GM20431 (cell line): ENCODE results near the gene FAF1.
"Not testable (repeated sequence)": the region's sequence is repeated elsewhere in the genome, so short reads cannot be mapped to it uniquely, and the experiment has no call there.

ENCODE experiments used
- in situ Hi-C: fragments of 300-500 bp; cut with MseI, MboI; formaldehyde crosslinking; loops from one replicate; pipeline ENCODE4 v1.15.0; 2020; ENCODE audit warnings: low sequenced_read_pairs; ENCODE audit not compliant: unreplicated experiment

The FAF1 gene

GRCh38 chr1:50812346-50812745 lies 147.7 kb downstream of the FAF1 start:
- in situ Hi-C loops = no loop called here

DNA sequence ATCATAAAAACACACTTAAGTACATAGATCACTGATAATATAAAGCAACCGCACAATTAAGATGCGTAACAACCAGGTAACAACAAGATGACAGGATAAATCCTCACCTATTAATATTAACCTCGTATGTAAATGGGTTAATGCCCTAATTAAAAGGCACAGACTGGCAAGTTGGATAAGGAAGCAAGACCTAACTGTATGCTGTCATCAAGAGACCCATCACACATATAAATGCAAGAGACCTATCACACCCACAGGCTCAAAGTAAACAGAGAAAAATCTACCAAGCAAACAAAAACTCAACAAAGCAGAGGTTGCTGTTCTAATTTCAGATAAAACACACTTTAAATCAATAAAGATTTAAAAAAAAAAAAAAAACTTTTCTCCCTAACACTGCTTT lies 151.8 kb downstream of the FAF1 start:
- in situ Hi-C loops = no loop called here

- in situ Hi-C loops = loop anchor here (25.0 kb wide), 1 partner anchor 391 kb away; no protein-coding TSS in a partner anchor
These were observed 163.8 kb downstream of the FAF1 start for GRCh38 chr1:50796272-50796671.

- in situ Hi-C loops = loop anchor here (25.0 kb wide), 1 partner anchor 394 kb away; no protein-coding TSS in a partner anchor
These were observed 166.5 kb downstream of the FAF1 start for GRCh38 chr1:50793521-50793920.

DNA sequence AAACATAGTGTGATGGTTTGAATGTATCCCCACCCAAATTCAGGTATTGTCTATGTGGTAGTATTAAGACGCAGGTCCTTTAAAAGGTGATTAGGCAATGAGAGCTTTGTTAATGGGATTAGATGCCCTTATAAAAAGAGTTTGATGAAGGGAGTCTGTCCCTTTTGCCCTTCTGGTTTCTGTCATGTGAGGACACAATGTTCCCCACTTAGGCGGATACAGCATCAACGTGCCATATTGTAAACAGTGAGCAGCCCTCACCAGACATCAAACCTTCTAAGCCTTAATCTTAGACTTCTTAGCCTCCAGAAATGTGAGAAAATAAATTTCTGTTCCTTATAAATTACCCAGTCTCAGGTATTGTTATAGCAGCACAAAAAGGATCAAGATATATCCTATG lies 172.8 kb downstream of the FAF1 start:
- in situ Hi-C loops = loop anchor here (25.0 kb wide), 1 partner anchor 400 kb away; no protein-coding TSS in a partner anchor

GRCh38 chr1:50783286-50783685 lies 176.8 kb downstream of the FAF1 start:
- in situ Hi-C loops = loop anchor here (25.0 kb wide), 1 partner anchor 404 kb away; no protein-coding TSS in a partner anchor

DNA sequence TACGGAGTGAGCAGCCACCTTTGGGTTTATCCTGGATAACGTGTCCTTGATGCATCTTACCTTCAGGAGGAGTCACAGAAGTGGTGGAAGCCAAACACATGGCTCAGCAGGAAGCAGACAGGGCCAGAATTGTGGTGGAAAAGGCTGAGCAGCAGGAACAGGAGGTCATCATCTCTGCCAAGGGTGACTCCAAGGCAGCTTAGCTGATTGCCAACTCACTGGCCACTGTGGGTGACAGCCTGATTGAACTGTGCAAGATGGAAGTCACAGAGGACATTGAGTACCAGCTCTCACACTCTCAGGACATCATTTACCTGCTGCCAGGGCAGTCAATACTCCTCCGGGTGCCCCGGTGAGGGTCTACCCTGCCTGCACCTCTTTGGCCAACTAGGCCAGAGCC lies 179.3 kb downstream of the FAF1 start:
- in situ Hi-C loops = loop anchor here (25.0 kb wide), 1 partner anchor 407 kb away; no protein-coding TSS in a partner anchor

DNA sequence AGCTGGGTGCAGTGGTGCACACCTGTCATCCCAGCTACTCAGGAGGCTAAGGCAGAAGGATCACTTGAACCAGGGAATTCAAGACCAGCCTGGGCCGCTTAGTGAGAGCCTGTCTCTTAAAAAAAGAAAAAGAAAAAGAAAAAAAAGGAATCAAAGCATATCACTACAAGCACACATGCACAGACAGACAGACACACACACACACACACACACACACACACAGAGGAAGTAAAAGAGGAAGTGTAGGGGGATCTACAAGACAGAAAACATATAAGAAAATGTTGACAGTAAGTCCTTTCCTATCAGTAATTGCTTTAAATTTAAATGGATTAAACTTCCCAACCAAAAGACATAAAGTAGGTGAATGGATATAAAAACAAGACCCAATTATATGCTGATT lies 180.3 kb downstream of the FAF1 start:
- in situ Hi-C loops = loop anchor here (25.0 kb wide), 1 partner anchor 408 kb away; no protein-coding TSS in a partner anchor

GRCh38 chr1:50775740-50776139 lies 184.3 kb downstream of the FAF1 start:
- in situ Hi-C loops = loop anchor here (25.0 kb wide), 1 partner anchor 412 kb away; no protein-coding TSS in a partner anchor

- in situ Hi-C loops = loop anchor here (25.0 kb wide), 2 partner anchors 287 to 412 kb away; no protein-coding TSS in a partner anchor
These were observed 185.2 kb downstream of the FAF1 start for GRCh38 chr1:50774759-50775351.

GRCh38 chr1:50766688-50767087 lies 193.4 kb downstream of the FAF1 start:
- in situ Hi-C loops = loop anchor here (25.0 kb wide), 1 partner anchor 296 kb away; no protein-coding TSS in a partner anchor

- in situ Hi-C loops = loop anchor here (25.0 kb wide), 1 partner anchor 306 kb away; no protein-coding TSS in a partner anchor
These were observed 203.5 kb downstream of the FAF1 start for GRCh38 chr1:50756543-50756942.

- in situ Hi-C loops = loop anchor here (25.0 kb wide), 1 partner anchor 308 kb away; no protein-coding TSS in a partner anchor
These were observed 205.3 kb downstream of the FAF1 start for GRCh38 chr1:50754764-50755163.

- in situ Hi-C loops = loop anchor here (25.0 kb wide), 1 partner anchor 312 kb away; no protein-coding TSS in a partner anchor
These were observed 209.9 kb downstream of the FAF1 start for GRCh38 chr1:50750021-50750619.

DNA sequence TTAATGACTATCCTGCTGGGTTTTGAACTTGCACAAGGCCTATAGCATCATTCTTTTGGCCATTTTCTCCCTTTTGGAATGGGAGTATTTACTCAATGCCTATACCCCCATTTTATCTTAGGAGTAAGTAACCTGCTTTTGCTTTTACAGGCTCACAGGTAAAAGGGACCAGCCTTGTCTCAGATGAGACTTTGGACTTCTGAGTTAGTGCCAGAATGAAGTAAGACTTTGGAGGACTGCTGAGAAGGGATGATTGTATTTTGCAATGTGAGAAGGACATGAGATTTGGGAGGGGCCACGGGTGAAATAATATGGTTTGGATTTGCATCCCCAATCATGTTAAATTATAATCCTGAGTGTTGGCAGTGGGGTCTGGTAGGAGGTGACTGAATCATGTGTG lies 212.7 kb downstream of the FAF1 start:
- in situ Hi-C loops = no loop called here

- in situ Hi-C loops = no loop called here
These were observed 217.5 kb downstream of the FAF1 start for GRCh38 chr1:50742523-50742922.

- in situ Hi-C loops = no loop called here
These were observed 220.9 kb downstream of the FAF1 start for GRCh38 chr1:50739125-50739524.

- in situ Hi-C loops = no loop called here
These were observed 224.6 kb downstream of the FAF1 start for GRCh38 chr1:50735443-50735842.

GRCh38 chr1:50727578-50727977 lies 232.5 kb downstream of the FAF1 start:
- in situ Hi-C loops = not testable (repeated sequence)

DNA sequence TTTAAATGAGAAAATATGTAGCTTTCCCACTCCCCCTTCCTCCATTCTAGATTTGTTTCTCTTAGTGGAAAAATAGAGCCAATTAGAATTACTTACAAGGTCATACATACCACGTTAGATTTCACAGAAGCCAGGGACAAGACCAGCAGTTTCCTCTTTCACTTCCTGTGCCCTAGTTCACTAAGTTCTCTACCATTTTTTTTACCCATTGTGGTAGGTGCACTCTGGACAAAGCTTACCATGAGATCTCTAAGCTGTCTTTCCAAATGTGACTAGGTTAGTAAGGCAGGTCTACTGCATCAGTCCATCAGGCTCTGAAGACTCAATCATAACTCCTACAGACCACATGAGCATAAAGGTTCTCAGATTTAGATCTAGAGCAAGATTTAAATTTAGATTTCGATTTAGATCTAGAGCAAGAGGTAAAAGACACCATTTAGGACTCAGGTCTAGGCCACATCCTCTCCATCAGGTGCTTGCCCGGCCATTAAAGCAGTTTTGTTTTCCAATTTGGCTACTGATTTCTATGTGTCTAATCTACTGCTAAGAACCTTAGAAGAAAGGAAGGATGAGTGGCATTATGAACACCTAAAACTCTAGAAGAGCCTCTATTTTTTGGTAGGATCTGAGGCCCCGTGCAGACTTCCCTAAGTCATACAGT lies 235.3 kb downstream of the FAF1 start:
- in situ Hi-C loops = loop anchor here (25.0 kb wide), 1 partner anchor 362 kb away; no protein-coding TSS in a partner anchor
